Body of pancreas (tissue), 4 donors: ENCODE measurements around the gene C12orf75.

Source experiments
- POLR2A ChIP-seq, 3 donors: fragments of 450-650 bp; IDR thresholded peaks; one replicate each; pipeline ENCODE4 v1.6.1; 2016; ENCODE audit warnings: antibody characterized with exemption in 3 of 3, mild to moderate bottlenecking in 2 of 3
- TF ChIP-seq, protein P1 (sequence below), 7 experiments: fragments of 450-650 bp in 4 of 7; fragments of 200-600 bp in 3 of 7; sonication (generic) in 3 of 7; IDR thresholded peaks; one replicate each; pipeline ENCODE4 v1.5.1; 2016 to 2019; ENCODE audit warnings: antibody characterized with exemption in 7 of 7

GRCh38 chr12:105418229-105418628 is 87.7 kb downstream of the C12orf75 start:
- no peak for TF ChIP-seq POLR2A (IDR thresholded peaks at IDR 0.05)
- TF ChIP-seq, protein P1, sequence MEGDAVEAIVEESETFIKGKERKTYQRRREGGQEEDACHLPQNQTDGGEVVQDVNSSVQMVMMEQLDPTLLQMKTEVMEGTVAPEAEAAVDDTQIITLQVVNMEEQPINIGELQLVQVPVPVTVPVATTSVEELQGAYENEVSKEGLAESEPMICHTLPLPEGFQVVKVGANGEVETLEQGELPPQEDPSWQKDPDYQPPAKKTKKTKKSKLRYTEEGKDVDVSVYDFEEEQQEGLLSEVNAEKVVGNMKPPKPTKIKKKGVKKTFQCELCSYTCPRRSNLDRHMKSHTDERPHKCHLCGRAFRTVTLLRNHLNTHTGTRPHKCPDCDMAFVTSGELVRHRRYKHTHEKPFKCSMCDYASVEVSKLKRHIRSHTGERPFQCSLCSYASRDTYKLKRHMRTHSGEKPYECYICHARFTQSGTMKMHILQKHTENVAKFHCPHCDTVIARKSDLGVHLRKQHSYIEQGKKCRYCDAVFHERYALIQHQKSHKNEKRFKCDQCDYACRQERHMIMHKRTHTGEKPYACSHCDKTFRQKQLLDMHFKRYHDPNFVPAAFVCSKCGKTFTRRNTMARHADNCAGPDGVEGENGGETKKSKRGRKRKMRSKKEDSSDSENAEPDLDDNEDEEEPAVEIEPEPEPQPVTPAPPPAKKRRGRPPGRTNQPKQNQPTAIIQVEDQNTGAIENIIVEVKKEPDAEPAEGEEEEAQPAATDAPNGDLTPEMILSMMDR (IDR thresholded peaks at IDR 0.05), result no peak
